H9 (cell line): ENCODE measurements around the gene GLMP. TPM values are rescaled to one million over a fixed set of nuclear protein-coding genes. Genes with fewer than 3 reads are reported as not detected.

Experiments used
- DNase-seq: peaks from one replicate; pipeline ENCODE4 v3.0.0-alpha.2; 2017
- H2AFZ ChIP-seq: one replicate; pipeline ENCODE4 v1.6.1; 2013; ENCODE audit warnings: mild to moderate bottlenecking, low read length, control low read depth, moderate library complexity
- H2AK5ac ChIP-seq: 2 replicates; pipeline ENCODE4 v1.6.1; 2013; ENCODE audit warnings: low read length, control low read depth, mixed read lengths; ENCODE audit not compliant: insufficient read length
- H2BK120ac ChIP-seq: one replicate; pipeline ENCODE4 v1.6.1; 2013; ENCODE audit warnings: low read depth, mild to moderate bottlenecking, low read length, control low read depth, inconsistent platforms; ENCODE audit not compliant: poor library complexity, severe bottlenecking
- H2BK12ac ChIP-seq: 2 replicates; pipeline ENCODE4 v1.6.1; 2013; ENCODE audit warnings: low read length, control low read depth, mixed read lengths, low read depth; ENCODE audit not compliant: insufficient read length
- H2BK15ac ChIP-seq: 2 replicates; pipeline ENCODE4 v1.6.1; 2013; ENCODE audit warnings: low read depth, low read length, control low read depth
- H2BK20ac ChIP-seq: one replicate; pipeline ENCODE4 v1.6.1; 2013; ENCODE audit warnings: low read depth, mild to moderate bottlenecking, low read length, control low read depth, inconsistent platforms; ENCODE audit not compliant: poor library complexity, severe bottlenecking
- H2BK5ac ChIP-seq: 2 replicates; pipeline ENCODE4 v1.6.1; 2013; ENCODE audit warnings: low read length, control low read depth, mixed read lengths; ENCODE audit not compliant: insufficient read length
- H3K14ac ChIP-seq: 2 replicates; pipeline ENCODE4 v1.6.1; 2013; ENCODE audit warnings: low read length, control low read depth; ENCODE audit not compliant: insufficient read depth
- H3K18ac ChIP-seq: 2 replicates; pipeline ENCODE4 v1.6.1; 2013; ENCODE audit warnings: low read depth, mild to moderate bottlenecking, mixed read lengths, low read length, control low read depth; ENCODE audit not compliant: insufficient read length
- H3K23ac ChIP-seq: 2 replicates; pipeline ENCODE4 v1.6.1; 2013; ENCODE audit warnings: low read length, control low read depth, mixed read lengths, low read depth; ENCODE audit not compliant: insufficient read length
- H3K23me2 ChIP-seq: 2 replicates; pipeline ENCODE4 v1.6.1; 2013; ENCODE audit warnings: low read depth, mild to moderate bottlenecking, mixed read lengths, low read length, control low read depth; ENCODE audit not compliant: insufficient read length, poor library complexity, severe bottlenecking
- H3K27ac ChIP-seq: 2 replicates; pipeline ENCODE4 v1.5.1; 2013; ENCODE audit warnings: low read length, control low read depth, mixed read lengths, low read depth; ENCODE audit not compliant: insufficient read length
- H3K27me3 ChIP-seq: 2 replicates; pipeline ENCODE4 v1.6.1; 2013; ENCODE audit warnings: low read length, control low read depth, inconsistent platforms; ENCODE audit not compliant: insufficient read depth
- H3K4ac ChIP-seq: 2 replicates; pipeline ENCODE4 v1.6.1; 2013; ENCODE audit warnings: low read depth, mild to moderate bottlenecking, control low read depth, inconsistent platforms, low read length, moderate library complexity
- H3K4me1 ChIP-seq: 2 replicates; pipeline ENCODE4 v1.6.1; 2013; ENCODE audit warnings: low read length, control low read depth, inconsistent platforms; ENCODE audit not compliant: insufficient read depth
- H3K4me2 ChIP-seq: 2 replicates; pipeline ENCODE4 v1.6.1; 2013; ENCODE audit warnings: low read length, control low read depth, mixed read lengths; ENCODE audit not compliant: insufficient read length, insufficient read depth
- H3K56ac ChIP-seq: 2 replicates; pipeline ENCODE4 v1.6.1; 2013; ENCODE audit warnings: low read depth, mild to moderate bottlenecking, mixed read lengths, low read length, control low read depth; ENCODE audit not compliant: insufficient read length
- H3K79me1 ChIP-seq: 2 replicates; pipeline ENCODE4 v1.6.1; 2013; ENCODE audit warnings: low read depth, mild to moderate bottlenecking, moderate library complexity, low read length, control low read depth, inconsistent platforms; ENCODE audit not compliant: insufficient read depth, poor library complexity, severe bottlenecking
- H3K79me2 ChIP-seq: 2 replicates; pipeline ENCODE4 v1.6.1; 2013; ENCODE audit warnings: low read length, control low read depth, inconsistent platforms; ENCODE audit not compliant: insufficient read depth
- H3K9ac ChIP-seq: 2 replicates; pipeline ENCODE4 v1.6.1; 2013; ENCODE audit warnings: low read length, control low read depth, mixed read lengths; ENCODE audit not compliant: insufficient read length; ENCODE audit errors: extremely low read depth
- H3K9me3 ChIP-seq: one replicate; pipeline ENCODE4 v1.6.1; 2013; ENCODE audit warnings: low read depth, low read length, inconsistent platforms; ENCODE audit not compliant: control insufficient read depth
- H3T11ph ChIP-seq: one replicate; pipeline ENCODE4 v1.6.1; 2013; ENCODE audit warnings: mild to moderate bottlenecking, low read length, control low read depth, inconsistent platforms
- H4K20me1 ChIP-seq: one replicate; pipeline ENCODE4 v1.6.1; 2013; ENCODE audit not compliant: control insufficient read depth, insufficient read length, insufficient read depth
- H4K5ac ChIP-seq: 2 replicates; pipeline ENCODE4 v1.6.1; 2013; ENCODE audit warnings: low read depth, mild to moderate bottlenecking, mixed read lengths, low read length, control low read depth; ENCODE audit not compliant: insufficient read length
- H4K8ac ChIP-seq: replicated peaks from 2 replicates; pipeline ENCODE4 v1.6.1; 2013; ENCODE audit warnings: low read length, control low read depth, mixed read lengths, low read depth; ENCODE audit not compliant: insufficient read length
- H4K91ac ChIP-seq: 2 replicates; pipeline ENCODE4 v1.6.1; 2013; ENCODE audit warnings: low read depth, mild to moderate bottlenecking, moderate library complexity, mixed read lengths, low read length, control low read depth; ENCODE audit not compliant: insufficient read length
- H3K27ac Mint-ChIP-seq, 3 experiments: 2 replicates in 2 of 3; 3 replicates in 1 of 3; pipeline ENCODE4 v1.8.0; 2020 to 2021; ENCODE audit warnings: mixed read lengths in 3 of 3, mild to moderate bottlenecking in 1 of 3, moderate library complexity in 1 of 3
- H3K27me3 Mint-ChIP-seq: 2 replicates; pipeline ENCODE4 v1.8.0; 2021; ENCODE audit warnings: low read depth, mild to moderate bottlenecking, moderate library complexity, mixed read lengths
- H3K36me3 Mint-ChIP-seq, 3 experiments: 2 replicates in 2 of 3; 3 replicates in 1 of 3; pipeline ENCODE4 v1.8.0; 2020 to 2021; ENCODE audit warnings: low read depth in 3 of 3, mixed read lengths in 3 of 3; ENCODE audit not compliant: insufficient read depth in 1 of 3
- H3K4me1 Mint-ChIP-seq, 2 experiments: 2 replicates each; pipeline ENCODE4 v1.8.0; 2020; ENCODE audit warnings: mixed read lengths in 2 of 2
- H3K4me3 Mint-ChIP-seq, 2 experiments: 2 replicates in 1 of 2; 3 replicates in 1 of 2; pipeline ENCODE4 v1.8.0; 2020 to 2021; ENCODE audit warnings: mild to moderate bottlenecking in 2 of 2, mixed read lengths in 2 of 2, moderate library complexity in 1 of 2
- H3K9me3 Mint-ChIP-seq, 2 experiments: 2 replicates in 1 of 2; 3 replicates in 1 of 2; pipeline ENCODE4 v1.8.0; 2020; ENCODE audit warnings: mild to moderate bottlenecking in 2 of 2, mixed read lengths in 2 of 2, moderate library complexity in 1 of 2
- CTCF ChIP-seq: fragments of 200-600 bp; sonication (generic); conservative IDR thresholded peaks from 3 replicates; pipeline ENCODE4 v1.8.0; 2021; ENCODE audit warnings: antibody characterized with exemption, mild to moderate bottlenecking
- WGBS: extraction: QIAGEN DNeasy Blood & Tissue Kit; methylation state at CpG from one replicate; pipeline ENCODE4 v1.1.7; 2013; ENCODE audit warnings: missing lambda C conversion rate, low lambda C conversion rate, mixed read lengths; ENCODE audit not compliant: insufficient read length; ENCODE audit errors: extremely low coverage; 5-methylcytosine and 5-hydroxymethylcytosine counted together
- total RNA-seq: library from RNA; stranded (reverse); gene quantifications from 2 replicates; pipeline ENCODE4 v1.2.1, GENCODE V29; 2021

Gene GLMP
- total RNA-seq, 1 experiment from 2014 or later: 49.2 TPM

GRCh38 chr1:156258859-156259258 is 36.6 kb downstream of the GLMP start:
- Histone ChIP-seq H4K8ac (no peak overlapping the region), H3T11ph (no peak overlapping the region), H3K4me1 (no peaks in the 10 kb centered on the region), H3K56ac (no peak overlapping the region), H4K20me1 (no peaks in the 10 kb centered on the region), H4K91ac (no peak overlapping the region), H3K14ac (no peak overlapping the region), H2AFZ (no peak overlapping the region), H2BK120ac (no peak overlapping the region), H3K9me3 (no peaks in the 10 kb centered on the region), H4K5ac (no peak overlapping the region), H2BK5ac (no peak overlapping the region), H3K79me1 (no peaks in the 10 kb centered on the region), H2AK5ac (no peak overlapping the region), H3K23me2 (no peaks in the 10 kb centered on the region), H3K79me2 (no peaks in the 10 kb centered on the region), H2BK20ac (no peak overlapping the region), H2BK12ac (no peak overlapping the region), H3K23ac (no peak overlapping the region), H3K9ac (no peak overlapping the region), H3K27me3 (no peaks in the 10 kb centered on the region), H2BK15ac (no peak overlapping the region), H3K4ac (no peak overlapping the region), H3K27ac (no peak overlapping the region), H3K18ac (no peak overlapping the region), H3K4me2 (no peak overlapping the region)
- no peaks in the 10 kb centered on the region for H3K27me3 Mint-ChIP-seq
- no peaks in the 10 kb centered on the region for H3K9me3 Mint-ChIP-seq
- no CpG with 5 or more reads among the region's 8 CpGs for WGBS
- H3K36me3 Mint-ChIP-seq: peaks cover 53 to 85% (median 74%) of the 10 kb centered on the region in 3 experiments
- no peak for TF ChIP-seq CTCF
- no peak overlapping the region for H3K4me3 Mint-ChIP-seq
- H3K4me1 Mint-ChIP-seq: no peaks in the 10 kb centered on the region
- H3K27ac Mint-ChIP-seq: no peak overlapping the region
- no peak for DNase-seq
